Psoas muscle (tissue), 8 donors: ENCODE measurements around the gene VAC14. TPM values are rescaled to one million over a fixed set of nuclear protein-coding genes. Genes with fewer than 3 reads are reported as not detected.
A peak's percentile ranks its signal among the peaks of the same experiment; 100 is the strongest.
"Not testable (repeated sequence)": the region's sequence is repeated elsewhere in the genome, so short reads cannot be mapped to it uniquely, and the experiment has no call there.

ENCODE experiments used
- ATAC-seq, 4 donors: fragments of 200-7000 bp; cut with Tn5 transposase; one replicate each; pipeline ENCODE4 v1.9.1; 2020; ENCODE audit warnings: moderate library complexity in 3 of 4, mild to moderate bottlenecking in 2 of 4
- DNase-seq, 2 donors: peaks; one replicate each; pipeline ENCODE4 v3.0.0-alpha.2; 2020
- H3K27ac ChIP-seq: fragments of 200-600 bp; one replicate; pipeline ENCODE4 v1.8.0; 2022
- H3K27me3 ChIP-seq, 3 donors: fragments of 200-600 bp in 1 of 3; one replicate each; pipeline versions ENCODE4 v1.6.1 to v1.8.0; 2013 to 2022; ENCODE audit warnings: low read length in 2 of 3, mild to moderate bottlenecking in 2 of 3, moderate library complexity in 1 of 3; ENCODE audit not compliant: insufficient read depth in 3 of 3
- H3K36me3 ChIP-seq, 2 donors: fragments of 200-600 bp in 1 of 2; one replicate each; pipeline versions ENCODE4 v1.6.1 to v1.8.0; 2013 to 2022; ENCODE audit warnings: low read depth in 1 of 2, mild to moderate bottlenecking in 1 of 2, moderate library complexity in 1 of 2; ENCODE audit not compliant: insufficient read depth in 1 of 2
- H3K4me1 ChIP-seq: fragments of 200-600 bp; one replicate; pipeline ENCODE4 v1.8.0; 2022
- H3K4me3 ChIP-seq: fragments of 200-600 bp; one replicate; pipeline ENCODE4 v1.8.0; 2022; ENCODE audit warnings: mild to moderate bottlenecking
- H3K9me3 ChIP-seq: fragments of 200-600 bp; one replicate; pipeline ENCODE4 v1.8.0; 2022
- CTCF ChIP-seq: fragments of 200-600 bp; IDR thresholded peaks from one replicate; pipeline ENCODE4 v1.8.0; 2022; ENCODE audit warnings: antibody characterized with exemption
- WGBS, 3 donors: extraction: QIAGEN DNeasy Blood & Tissue Kit; methylation state at CpG; one replicate each; pipeline versions ENCODE4 v1.1.6 to v1.1.7; 2013; 5-methylcytosine and 5-hydroxymethylcytosine counted together
- intact Hi-C, 2 donors: fragments of 100-400 bp; cut with DNase I; formaldehyde crosslinking; loops; one replicate each; pipeline versions ENCODE4 v1.11.0 to v1.14.2; 2022
- polyA plus RNA-seq, 3 donors: library from polyadenylated mRNA; stranded (reverse); fragments of 200-250 nt; gene quantifications; one replicate each; pipeline ENCODE4 v1.2.3, GENCODE V29; 2013
- total RNA-seq, 4 donors: library from RNA; stranded (reverse); fragmentation: NEBNext Ultra II Directional in 2 of 4; extraction: Animal tissue kit (Norgen Biotek cat#: 25700) in 2 of 4; gene quantifications; one replicate each; pipeline versions ENCODE4 v1.2.1 to v1.2.4, GENCODE V29; 2021 to 2023
- donor health status: healthy with polysubstance abuse.
- donor health status: DM: no; HTN: no; CAD: no; lungs with moderate emphysema.
- donor health status: Bipolar disorder and iron deficiency.
- donor health status: healthy.
- donor health status: DM: yes; HTN: yes; CAD: no.
- donor health status: DM: no; HTN: no; CAD: no.
- donor health status: DM: no; HTN: no; CAD: no.
- donor health status: DM: yes; HTN: yes; CAD: no.

The VAC14 gene
- total and polyA plus RNA-seq, 7 donors: 19.9 to 24.3 (median 23.0) TPM

- Histone ChIP-seq H3K4me1 (peaks cover 16% of the 10 kb centered on the region), H3K27me3 (no peaks in the 10 kb centered on the region), H3K4me3 (no peak overlapping the region), H3K36me3 (no peaks in the 10 kb centered on the region), H3K9me3 (no peaks in the 10 kb centered on the region), H3K27ac (no peak overlapping the region)
- intact Hi-C loops: loop anchor here in 1 of 2 donors (5.0 kb wide), 2 partner anchors 76 to 256 kb away; no protein-coding TSS in a partner anchor
- no peak for TF ChIP-seq CTCF
- ATAC-seq (no peak), DNase-seq (no peak)
- 81 to 91% (median 91%) methylated on average over 6 of the region's 6 CpGs for WGBS, 3 donors
These were observed 152.4 kb downstream of the VAC14 start for GRCh38 chr16:70648606-70649005.

GRCh38 chr16:70647441-70648359 lies 153.3 kb downstream of the VAC14 start:
- TF ChIP-seq CTCF: no peak
- peaks cover 13% of the 10 kb centered on the region for H3K4me1 ChIP-seq
- no peaks in the 10 kb centered on the region for H3K9me3 ChIP-seq
- H3K27me3 ChIP-seq: no peaks in the 10 kb centered on the region
- DNase-seq: no peak
- intact Hi-C loops: loop anchor here in 1 of 2 donors (5.0 kb wide), 2 partner anchors 75 to 255 kb away; no protein-coding TSS in a partner anchor
- H3K36me3 ChIP-seq: no peaks in the 10 kb centered on the region
- ATAC-seq: no peak
- no peak overlapping the region for H3K27ac ChIP-seq
- H3K4me3 ChIP-seq: no peak overlapping the region
- 84 to 91% (median 91%) methylated on average over 15 of the region's 15 CpGs for WGBS, 3 donors

GRCh38 chr16:70646260-70647241 lies 154.4 kb downstream of the VAC14 start, which contains the start of gene IL34:
Gene IL34, plus strand, starts transcription at chr16:70646559. Its CDS starts 389 bp downstream, at chr16:70646948.
- Histone ChIP-seq H3K36me3 (no peaks in the 10 kb centered on the region), H3K4me3 (peak within 1 kb of the TSS; percentile 47), H3K27ac (peak within 1 kb of the TSS; percentile 81), H3K27me3 (no peaks in the 10 kb centered on the region), H3K9me3 (no peaks in the 10 kb centered on the region), H3K4me1 (peaks cover 13% of the 10 kb centered on the region)
- peak; percentile 91 to 94 (median 93) for ATAC-seq
- intact Hi-C loops: loop anchor here in 1 of 2 donors (5.0 kb wide), 2 partner anchors 74 to 254 kb away; no protein-coding TSS in a partner anchor
- WGBS, 3 donors: 33 to 42% (median 36%) methylated on average over 37 to 39 of the region's 39 CpGs
- peak; percentile 81 to 93 for DNase-seq
- no peak for TF ChIP-seq CTCF

GRCh38 chr16:70644763-70645597 lies 156.0 kb downstream of the VAC14 start:
- no peak for ATAC-seq
- no peak for TF ChIP-seq CTCF
- 81 to 94% (median 84%) methylated on average over 10 of the region's 10 CpGs for WGBS, 3 donors

GRCh38 chr16:70643264-70643663 lies 157.7 kb downstream of the VAC14 start:
- H3K4me3 ChIP-seq, ATAC-seq, H3K36me3 ChIP-seq, H3K27ac ChIP-seq, H3K9me3 ChIP-seq, H3K27me3 ChIP-seq, DNase-seq, intact Hi-C loops: not testable (repeated sequence)
- 78 to 93% (median 82%) methylated on average over 7 of the region's 7 CpGs for WGBS, 3 donors
- H3K4me1 ChIP-seq: peaks cover 13% of the 10 kb centered on the region

More at GRCh38 chr16:70644763-70645597, 156.0 kb downstream of the VAC14 start:
- intact Hi-C loops: loop anchor here (2.0 to 5.0 kb wide), 3 partner anchors 66 to 253 kb away; no protein-coding TSS in a partner anchor
- H3K9me3 ChIP-seq: no peaks in the 10 kb centered on the region
- no peak overlapping the region for H3K4me3 ChIP-seq
- no peak overlapping the region for H3K27ac ChIP-seq
- no peaks in the 10 kb centered on the region for H3K27me3 ChIP-seq
- H3K36me3 ChIP-seq: no peaks in the 10 kb centered on the region
- H3K4me1 ChIP-seq: peaks cover 13% of the 10 kb centered on the region
- no peak for DNase-seq
